ENCODE data around the gene GHSR.

The GHSR gene, protein sequence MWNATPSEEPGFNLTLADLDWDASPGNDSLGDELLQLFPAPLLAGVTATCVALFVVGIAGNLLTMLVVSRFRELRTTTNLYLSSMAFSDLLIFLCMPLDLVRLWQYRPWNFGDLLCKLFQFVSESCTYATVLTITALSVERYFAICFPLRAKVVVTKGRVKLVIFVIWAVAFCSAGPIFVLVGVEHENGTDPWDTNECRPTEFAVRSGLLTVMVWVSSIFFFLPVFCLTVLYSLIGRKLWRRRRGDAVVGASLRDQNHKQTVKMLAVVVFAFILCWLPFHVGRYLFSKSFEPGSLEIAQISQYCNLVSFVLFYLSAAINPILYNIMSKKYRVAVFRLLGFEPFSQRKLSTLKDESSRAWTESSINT

GRCh38 chr3:172447611-172448579, at the start of gene GHSR:
TSS of gene GHSR (minus strand) at chr3:172448456. CDS start at chr3:172448413, 43 bp downstream.
- no peak for DNase-seq (ENCODE audit: low read depth in 3 of 3)

GRCh38 chr3:172490198-172490669, 42.0 kb upstream of the GHSR start:
- peak; percentile 55 to 78 (median 69) for DNase-seq (ENCODE audit: low read depth in 3 of 3)

DNA sequence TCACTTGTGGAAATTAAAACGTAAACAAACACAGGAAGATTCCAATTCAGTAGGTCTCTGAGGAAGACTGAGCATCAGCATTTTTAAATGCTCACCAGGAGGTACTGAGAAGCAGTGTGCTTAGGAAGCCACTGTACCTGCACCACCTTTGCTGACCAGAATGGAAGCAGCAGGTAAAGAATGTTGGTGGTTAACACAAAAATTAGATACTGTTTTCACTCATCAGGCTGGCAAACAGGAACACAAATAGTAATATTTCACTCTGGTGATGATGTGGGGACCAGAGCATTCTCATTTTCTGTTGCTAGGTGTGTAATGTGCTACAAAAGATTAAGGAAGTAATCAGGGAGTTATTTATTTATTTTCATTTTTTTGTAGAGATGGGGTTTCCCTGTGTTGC, 29.9 kb upstream of the GHSR start:
- no peak for DNase-seq (ENCODE audit: low read depth in 3 of 3)

DNA sequence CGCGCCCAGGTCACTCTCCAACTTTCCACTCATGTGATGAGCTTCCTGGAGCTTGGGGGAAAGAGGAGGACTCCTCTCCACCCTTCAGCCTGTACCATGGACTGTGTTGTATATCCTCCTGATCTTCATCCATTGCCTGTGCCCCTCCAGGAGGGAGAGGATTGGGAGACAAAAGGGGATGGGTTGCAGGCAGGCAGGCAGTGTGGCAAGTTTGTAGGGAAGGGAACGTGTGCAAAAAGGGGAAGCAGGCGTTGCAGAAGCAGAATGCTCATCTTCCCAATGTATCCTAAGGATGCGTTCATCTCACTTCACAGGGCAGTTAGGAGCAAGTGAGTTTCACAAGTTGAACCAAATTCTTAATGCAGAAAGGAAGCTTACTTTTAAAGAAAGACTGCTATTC, 28.1 kb upstream of the GHSR start:
- no peak for DNase-seq (ENCODE audit: low read depth in 3 of 3)

DNA sequence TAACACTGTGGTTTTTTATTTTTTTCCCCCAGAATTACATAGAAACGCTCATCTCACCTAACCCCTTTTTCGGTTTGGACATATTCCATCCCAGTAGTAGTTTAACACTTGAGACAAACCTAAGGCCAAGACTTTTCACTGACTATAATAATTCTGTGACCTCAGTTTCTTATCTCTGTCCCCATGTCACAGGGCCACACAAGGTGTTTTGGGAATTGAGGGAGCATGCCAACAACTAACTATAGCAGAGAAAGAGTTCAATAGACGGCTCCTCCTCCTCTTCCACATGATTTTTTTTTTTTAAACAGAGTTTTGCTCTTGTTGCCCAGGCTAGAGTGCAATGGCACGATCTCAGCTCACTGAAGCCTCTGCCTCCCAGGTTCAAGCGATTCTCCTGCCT, 27.4 kb upstream of the GHSR start:
- DNase-seq (ENCODE audit: low read depth in 3 of 3) = no peak

DNA sequence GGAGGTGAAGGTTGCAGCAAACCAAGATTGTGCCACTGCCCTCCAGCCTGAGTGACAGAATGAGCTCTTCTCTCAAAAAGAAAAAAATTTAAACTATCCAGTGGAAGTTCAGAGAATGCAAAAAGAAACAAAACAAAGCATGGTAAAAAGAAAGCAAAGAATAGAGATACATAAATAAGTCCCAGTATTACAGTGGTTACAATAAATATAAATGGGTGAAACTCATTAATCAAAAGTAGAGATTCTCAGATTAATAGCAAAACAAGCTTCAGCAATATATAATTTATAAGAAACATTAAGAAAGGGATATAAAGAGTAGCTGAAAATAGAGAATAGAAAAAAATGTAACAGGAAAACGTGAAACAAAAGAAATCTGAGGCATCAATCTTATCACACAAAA, 23.6 kb upstream of the GHSR start:
- no peak for DNase-seq (ENCODE audit: low read depth in 3 of 3)

- no peak for DNase-seq (ENCODE audit: low read depth in 3 of 3)
Measured at GRCh38 chr3:172470588-172470987, 22.3 kb upstream of the GHSR start.

DNA sequence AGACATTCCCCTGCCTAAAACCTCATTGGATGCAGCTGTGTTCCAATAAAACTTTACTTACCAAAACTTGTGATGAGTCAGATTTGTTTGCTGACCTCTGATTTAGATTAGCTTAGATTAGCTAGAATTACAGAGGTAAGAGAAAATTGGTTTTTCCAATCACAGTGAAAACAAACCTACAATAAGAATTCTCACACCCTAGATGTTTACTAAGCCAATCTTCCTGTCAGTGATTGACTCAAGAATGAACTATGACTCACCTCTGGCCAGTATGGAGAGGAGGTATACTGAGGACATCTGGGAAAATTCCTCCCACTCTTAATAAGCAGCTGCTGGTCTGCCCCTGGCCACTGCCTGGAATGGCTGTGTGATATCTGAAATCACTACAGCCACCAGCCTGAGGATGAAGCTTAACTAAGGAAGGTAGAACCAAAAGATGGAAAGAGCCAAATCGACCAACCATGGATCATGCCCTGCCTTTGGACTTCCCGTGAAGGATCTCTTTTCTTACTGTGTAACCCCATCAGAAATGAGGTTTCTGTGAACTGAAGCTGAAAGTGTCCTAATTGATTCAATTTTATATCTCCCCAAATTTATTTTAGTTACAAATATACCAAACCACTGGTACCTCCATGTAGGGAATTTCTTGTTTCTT, 19.0 kb upstream of the GHSR start:
- no peak for DNase-seq (ENCODE audit: low read depth in 3 of 3)

GRCh38 chr3:172466553-172467130, 18.4 kb upstream of the GHSR start:
- no peak for DNase-seq (ENCODE audit: low read depth in 3 of 3)

- no peak for DNase-seq (ENCODE audit: low read depth in 3 of 3)
Measured at GRCh38 chr3:172465281-172465680, 17.0 kb upstream of the GHSR start.

- DNase-seq (ENCODE audit: low read depth in 3 of 3) = no peak
Measured at GRCh38 chr3:172464306-172464705, 16.1 kb upstream of the GHSR start.

- no peak for DNase-seq (ENCODE audit: low read depth in 3 of 3)
Measured at GRCh38 chr3:172461530-172462138, 13.4 kb upstream of the GHSR start.

DNA sequence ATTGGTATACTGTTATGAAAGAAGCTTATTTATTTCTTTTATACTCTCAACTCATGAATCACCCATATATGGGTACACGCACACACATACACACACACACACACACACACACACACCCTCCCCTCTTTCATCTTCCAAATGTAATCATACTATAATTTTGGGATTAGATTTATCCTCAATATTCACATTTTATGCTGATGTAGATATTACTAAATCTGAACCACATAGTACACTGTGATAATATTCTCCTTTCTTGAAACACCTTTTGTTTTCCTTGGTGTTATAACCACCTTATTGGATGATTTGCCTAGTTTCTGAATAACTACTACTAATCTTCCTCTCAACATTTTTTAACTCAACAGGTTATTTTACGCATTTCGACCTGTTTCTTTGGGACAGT, 8.1 kb upstream of the GHSR start:
- DNase-seq (ENCODE audit: low read depth in 3 of 3) = no peak

DNA sequence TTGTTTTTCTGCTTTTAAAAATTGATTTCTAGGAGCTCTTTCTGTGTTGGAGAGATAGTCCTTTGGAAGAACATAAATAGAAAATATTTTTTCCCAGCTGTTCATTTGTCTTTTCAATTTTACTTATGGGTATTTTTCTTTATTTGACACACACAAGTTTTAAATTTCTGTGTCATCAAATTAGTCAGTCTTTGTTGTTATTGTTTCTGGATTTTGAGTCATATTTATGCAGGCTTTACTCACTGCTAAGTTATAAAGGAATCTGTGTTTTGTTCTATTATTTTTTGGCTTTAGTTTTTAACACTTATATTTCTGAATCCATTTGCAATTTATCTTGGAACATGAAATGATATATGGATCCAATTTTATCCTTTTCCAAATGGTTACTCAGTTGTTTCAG, 5.9 kb upstream of the GHSR start:
- DNase-seq (ENCODE audit: low read depth in 3 of 3) = no peak

DNA sequence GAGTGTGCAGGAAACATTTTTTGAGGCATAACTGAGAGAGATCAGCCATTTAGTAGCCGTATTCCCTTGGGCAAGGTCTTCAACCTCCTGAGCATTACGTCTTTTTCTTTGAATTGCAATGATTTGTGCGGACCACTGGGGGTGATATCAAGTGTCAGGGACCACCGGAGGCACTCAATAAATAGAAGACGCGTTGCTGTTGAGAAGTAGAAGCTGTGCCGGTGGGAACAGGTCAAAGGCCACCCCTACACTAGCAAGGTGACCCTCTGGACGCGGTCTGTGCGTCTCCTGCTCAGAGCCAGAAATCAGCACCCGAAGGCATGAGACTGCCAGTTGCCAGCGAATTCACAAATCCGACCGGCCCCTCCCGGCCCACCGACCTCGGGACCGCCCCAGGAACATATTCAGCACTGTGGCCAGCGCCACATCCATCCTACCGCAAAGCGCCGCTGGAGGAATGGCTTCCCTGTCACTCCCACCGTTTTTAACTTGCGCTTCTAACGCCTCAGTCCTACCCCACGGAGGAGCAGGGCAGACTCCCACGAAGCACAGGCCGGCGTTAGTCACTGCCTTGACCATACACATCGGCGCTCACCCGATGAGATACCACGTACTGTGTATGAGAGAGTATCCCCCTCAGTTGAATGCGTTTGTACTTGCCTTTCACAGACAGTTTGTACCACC, 1.4 kb upstream of the GHSR start:
- no peak for DNase-seq (ENCODE audit: low read depth in 3 of 3)

DNA sequence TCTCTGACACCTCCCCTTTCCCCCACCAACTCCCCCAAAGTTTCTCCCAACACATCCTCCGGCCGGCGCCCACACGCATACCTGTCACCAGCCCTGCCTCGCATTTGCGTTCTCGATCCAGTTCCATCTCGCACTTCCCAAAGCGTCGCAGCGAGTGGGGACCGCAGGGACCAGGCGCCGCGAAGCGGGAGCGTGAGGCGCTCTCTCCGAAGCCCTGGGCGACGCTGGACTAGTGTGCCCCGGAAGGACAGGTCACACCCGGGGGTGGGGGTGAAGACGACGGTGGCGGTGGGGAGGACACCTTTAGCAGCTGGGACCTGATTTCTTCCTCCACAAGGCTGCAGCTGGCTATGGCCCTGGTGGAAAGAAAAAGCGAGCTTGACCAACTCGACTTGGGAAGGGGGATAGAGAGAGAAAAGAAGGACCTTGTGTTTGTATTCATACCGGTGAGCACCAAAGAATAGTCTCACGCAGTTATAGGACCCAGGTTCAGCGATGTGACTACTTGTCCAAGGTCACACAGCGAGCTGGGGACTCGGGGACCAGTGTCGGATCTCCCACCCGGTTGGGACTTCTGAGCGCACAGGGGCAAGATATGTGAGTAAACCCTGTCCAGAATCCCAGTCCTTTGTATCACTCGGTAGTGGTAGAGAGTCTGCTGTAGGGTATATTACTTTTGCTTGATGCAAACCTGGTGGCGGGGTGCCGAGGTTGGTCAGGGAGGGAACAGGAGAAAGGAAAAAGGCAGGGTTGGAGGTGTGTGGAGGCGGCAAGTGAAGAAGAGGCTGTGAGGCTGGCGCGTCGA, 607 bp upstream of the GHSR start:
- DNase-seq (ENCODE audit: low read depth in 3 of 3) = no peak

DNA sequence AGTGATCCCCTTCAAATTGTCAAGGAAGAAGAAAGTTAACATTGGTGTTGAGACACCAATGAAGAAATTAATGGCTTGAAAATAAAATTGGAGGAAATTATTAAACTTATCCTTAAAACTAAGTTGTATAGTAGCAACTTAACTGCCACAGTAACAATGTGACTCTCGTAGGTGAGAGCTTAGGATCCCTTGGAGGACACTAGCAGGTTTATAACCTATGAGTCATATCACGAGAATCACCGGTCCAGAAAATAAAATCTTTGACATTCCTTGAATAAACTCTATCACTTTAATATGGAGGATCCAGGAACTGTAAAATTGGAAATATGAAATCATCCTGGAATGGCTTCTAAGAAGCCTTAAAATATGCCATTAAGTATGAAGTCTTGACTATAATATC, 2.1 kb downstream of the GHSR start:
- no peak for DNase-seq (ENCODE audit: low read depth in 3 of 3)

DNA sequence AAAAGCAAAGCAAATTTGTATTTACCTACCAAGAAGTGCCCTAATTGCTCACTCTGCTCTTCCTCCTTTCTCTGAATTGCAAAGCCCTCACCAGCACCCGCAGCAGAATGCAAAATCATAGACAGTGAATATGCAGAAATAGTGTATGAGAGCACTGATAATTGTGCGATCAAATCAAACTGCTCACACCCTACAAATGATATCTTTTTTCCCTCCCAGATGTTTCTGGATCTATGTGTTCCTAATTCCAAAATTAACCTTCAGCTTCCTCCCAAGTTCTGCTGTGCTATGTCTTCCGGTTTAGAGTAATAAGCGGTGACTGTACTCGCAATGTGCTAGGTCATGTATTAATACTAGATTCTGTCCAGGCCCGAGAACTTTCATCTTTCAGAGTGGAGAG, 3.4 kb downstream of the GHSR start:
- DNase-seq (ENCODE audit: low read depth in 3 of 3) = no peak

DNA sequence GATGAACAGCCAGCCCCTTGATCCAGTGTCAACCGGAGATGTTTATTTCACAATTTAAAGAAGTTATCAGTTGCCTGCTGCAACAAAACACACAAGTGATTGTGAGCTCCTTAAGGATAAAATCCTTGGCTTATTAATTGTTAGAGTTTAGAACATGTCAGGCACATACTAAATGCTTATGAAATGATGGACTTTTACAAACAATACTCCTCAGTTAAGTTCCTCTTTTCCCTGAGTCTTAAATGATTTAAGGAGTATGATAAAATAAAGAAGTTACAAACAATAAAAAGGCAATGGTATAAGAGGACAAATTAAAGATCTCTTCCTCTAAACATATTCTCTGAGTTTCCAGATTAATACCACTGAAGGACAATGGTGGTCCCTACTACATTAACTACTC, 5.7 kb downstream of the GHSR start:
- DNase-seq (ENCODE audit: low read depth in 3 of 3) = no peak

GRCh38 chr3:172441581-172441980, 6.7 kb downstream of the GHSR start:
- no peak for DNase-seq (ENCODE audit: low read depth in 3 of 3)

All from stimulated activated CD4-positive, alpha-beta T cell treated with anti-CD3 and anti-CD28 coated beads, TNF-alpha, amount 100 ng/mL, for 24 hours (primary cell).